Nephron progenitor cell (in vitro differentiated cells): ENCODE results near the gene HSH2D.

Experiments
- DNase-seq: peaks from one replicate; pipeline ENCODE4 v3.0.0; 2021
- H3K27ac Mint-ChIP-seq: 2 replicates; pipeline ENCODE4 v1.8.0; 2021; ENCODE audit warnings: mild to moderate bottlenecking, moderate library complexity, mixed read lengths
- H3K27me3 Mint-ChIP-seq: 2 replicates; pipeline ENCODE4 v1.8.0; 2021; ENCODE audit warnings: mild to moderate bottlenecking, low read depth, mixed read lengths; ENCODE audit not compliant: poor library complexity
- H3K36me3 Mint-ChIP-seq: 2 replicates; pipeline ENCODE4 v1.8.0; 2021; ENCODE audit warnings: low read depth, mixed read lengths
- H3K4me1 Mint-ChIP-seq: 2 replicates; pipeline ENCODE4 v1.8.0; 2021; ENCODE audit warnings: mixed read lengths
- H3K4me3 Mint-ChIP-seq: 2 replicates; pipeline ENCODE4 v1.8.0; 2021; ENCODE audit warnings: mild to moderate bottlenecking, moderate library complexity, mixed read lengths
- H3K9me3 Mint-ChIP-seq: 2 replicates; pipeline ENCODE4 v1.8.0; 2021; ENCODE audit warnings: mild to moderate bottlenecking, moderate library complexity, mixed read lengths
- TF ChIP-seq, protein P1 (sequence below): fragments of 200-600 bp; sonication (generic); IDR thresholded peaks from 2 replicates; pipeline ENCODE4 v1.5.0; 2021; ENCODE audit warnings: antibody characterized with exemption

Gene HSH2D

DNA sequence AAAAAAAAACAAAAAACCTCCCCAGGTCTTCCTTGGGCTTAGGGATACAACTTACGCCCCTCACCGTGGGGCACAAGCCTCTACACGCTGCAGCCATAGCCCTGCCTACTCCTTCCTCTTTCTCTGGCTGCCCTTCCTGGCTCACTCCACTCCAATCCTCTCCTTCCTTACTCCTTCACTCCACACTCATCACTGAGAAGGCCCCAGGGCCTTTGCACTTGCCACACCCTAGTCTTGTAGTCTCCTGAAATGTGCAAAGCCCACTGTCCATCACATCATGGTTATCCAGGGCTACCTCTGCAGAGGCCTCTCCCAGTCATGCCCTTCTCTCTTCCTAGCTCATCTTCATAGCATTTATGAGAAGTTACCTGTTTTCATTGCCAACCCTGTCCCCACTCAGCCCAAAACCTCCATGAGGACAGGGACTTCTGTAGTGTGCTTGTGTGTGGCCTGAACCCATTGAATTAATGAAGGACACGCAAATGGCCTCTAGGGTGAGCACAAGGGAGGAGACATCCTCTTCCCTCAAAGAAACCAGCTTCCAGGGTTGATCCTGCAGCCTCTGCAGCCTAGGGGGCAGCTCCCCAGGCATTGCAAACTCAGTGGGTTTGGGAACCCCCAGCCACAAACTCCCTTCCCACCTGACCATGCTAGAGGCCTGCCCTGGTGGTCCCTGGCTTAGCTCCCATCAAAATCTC is 7.9 kb upstream of the HSH2D start:
- TF ChIP-seq, protein P1, sequence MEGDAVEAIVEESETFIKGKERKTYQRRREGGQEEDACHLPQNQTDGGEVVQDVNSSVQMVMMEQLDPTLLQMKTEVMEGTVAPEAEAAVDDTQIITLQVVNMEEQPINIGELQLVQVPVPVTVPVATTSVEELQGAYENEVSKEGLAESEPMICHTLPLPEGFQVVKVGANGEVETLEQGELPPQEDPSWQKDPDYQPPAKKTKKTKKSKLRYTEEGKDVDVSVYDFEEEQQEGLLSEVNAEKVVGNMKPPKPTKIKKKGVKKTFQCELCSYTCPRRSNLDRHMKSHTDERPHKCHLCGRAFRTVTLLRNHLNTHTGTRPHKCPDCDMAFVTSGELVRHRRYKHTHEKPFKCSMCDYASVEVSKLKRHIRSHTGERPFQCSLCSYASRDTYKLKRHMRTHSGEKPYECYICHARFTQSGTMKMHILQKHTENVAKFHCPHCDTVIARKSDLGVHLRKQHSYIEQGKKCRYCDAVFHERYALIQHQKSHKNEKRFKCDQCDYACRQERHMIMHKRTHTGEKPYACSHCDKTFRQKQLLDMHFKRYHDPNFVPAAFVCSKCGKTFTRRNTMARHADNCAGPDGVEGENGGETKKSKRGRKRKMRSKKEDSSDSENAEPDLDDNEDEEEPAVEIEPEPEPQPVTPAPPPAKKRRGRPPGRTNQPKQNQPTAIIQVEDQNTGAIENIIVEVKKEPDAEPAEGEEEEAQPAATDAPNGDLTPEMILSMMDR, result no peak
- Mint-ChIP-seq H3K4me1 (no peaks in the 10 kb centered on the region), H3K36me3 (peaks cover 47% of the 10 kb centered on the region), H3K4me3 (no peak overlapping the region), H3K27me3 (peaks cover 5% of the 10 kb centered on the region), H3K9me3 (no peaks in the 10 kb centered on the region), H3K27ac (no peak overlapping the region)
- DNase-seq, result no peak

DNA sequence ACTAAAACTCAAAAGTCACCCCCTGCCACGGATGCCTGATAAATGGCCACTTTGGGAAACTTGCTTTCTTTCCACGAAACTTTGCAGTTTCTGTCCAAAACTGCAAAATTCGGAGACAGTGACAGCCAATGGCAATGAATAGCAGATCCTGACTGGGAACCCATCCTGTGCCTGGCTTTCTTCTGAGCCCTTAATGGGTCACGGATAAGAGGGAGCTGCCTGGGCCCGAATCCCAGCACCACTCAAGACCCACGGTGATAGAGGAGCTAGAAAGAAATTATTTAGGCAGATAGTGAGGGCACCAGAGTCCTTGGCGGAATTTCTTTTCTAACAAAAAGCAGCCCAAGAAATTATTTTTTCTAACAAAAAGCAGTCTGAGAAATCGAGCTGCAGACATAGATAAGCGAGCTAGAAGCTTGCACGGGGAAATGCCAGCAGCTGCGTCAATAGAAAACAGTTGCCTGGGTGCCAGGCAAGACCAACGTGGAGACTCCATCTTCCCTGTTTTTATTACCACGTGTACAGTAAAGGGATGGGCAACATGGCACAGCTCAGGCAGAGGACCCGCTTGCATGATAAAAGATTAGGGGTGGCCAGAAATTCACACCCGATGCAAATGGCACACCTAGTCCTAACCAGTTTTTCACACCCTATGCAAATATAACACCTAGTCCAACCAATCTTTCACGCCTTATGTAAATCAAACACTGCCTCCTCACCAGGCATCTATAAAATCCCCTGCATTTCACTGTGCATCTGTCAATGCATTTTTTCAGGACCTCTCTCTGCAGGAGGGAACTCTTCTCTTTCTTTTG is 7.1 kb upstream of the HSH2D start:
- no peak for DNase-seq
- Mint-ChIP-seq H3K27me3 (peaks cover 5% of the 10 kb centered on the region), H3K4me3 (no peak overlapping the region), H3K27ac (no peak overlapping the region), H3K9me3 (no peaks in the 10 kb centered on the region), H3K36me3 (peaks cover 39% of the 10 kb centered on the region), H3K4me1 (no peaks in the 10 kb centered on the region)
- TF ChIP-seq, protein P1, result no peak

DNA sequence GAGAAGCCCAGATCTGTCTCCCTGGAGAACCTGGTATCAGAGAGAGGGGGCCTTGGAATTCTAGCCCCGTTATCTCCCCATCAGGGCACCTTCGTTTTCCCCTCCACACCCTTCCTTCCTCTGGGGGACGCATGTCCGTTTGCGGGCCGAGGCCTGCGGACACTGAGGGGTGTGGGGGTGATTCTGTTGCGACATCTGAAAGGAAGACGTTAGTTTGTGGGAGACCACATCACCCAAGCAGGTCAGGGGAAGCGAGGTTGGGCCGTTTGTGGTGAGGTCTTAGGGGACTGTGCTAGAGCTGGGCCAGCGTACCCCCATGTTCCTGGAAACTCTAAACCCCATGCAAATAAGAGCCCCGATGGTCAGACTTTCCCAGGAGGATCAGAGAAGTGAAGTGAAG is 3.7 kb upstream of the HSH2D start:
- no peaks in the 10 kb centered on the region for H3K4me1 Mint-ChIP-seq
- TF ChIP-seq, protein P1, result no peak
- H3K27ac Mint-ChIP-seq, result no peak overlapping the region
- H3K4me3 Mint-ChIP-seq, result no peak overlapping the region
- peaks cover 5% of the 10 kb centered on the region for H3K36me3 Mint-ChIP-seq
- no peaks in the 10 kb centered on the region for H3K9me3 Mint-ChIP-seq
- DNase-seq, result no peak
- peaks cover 19% of the 10 kb centered on the region for H3K27me3 Mint-ChIP-seq

DNA sequence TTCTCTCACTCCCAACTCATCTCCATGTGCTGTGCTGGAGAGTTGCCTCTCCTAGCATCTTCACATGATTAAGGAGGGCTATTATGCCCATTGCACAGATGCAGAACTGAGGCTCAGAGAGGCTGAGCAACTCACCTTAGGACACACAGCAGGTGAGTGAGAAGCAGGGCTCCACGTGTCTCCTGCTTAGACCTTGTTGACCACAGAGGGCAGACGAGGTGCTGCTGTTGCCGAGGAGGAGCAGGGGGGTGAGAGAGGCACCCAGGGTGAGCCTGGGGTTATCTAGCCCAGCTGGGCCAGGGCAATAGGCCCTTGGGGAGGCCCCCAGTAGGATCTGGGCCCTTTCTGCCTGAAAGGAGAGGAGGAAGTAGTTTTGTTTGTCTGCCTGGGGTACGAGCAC is 2.4 kb upstream of the HSH2D start:
- TF ChIP-seq, protein P1, result no peak
- Mint-ChIP-seq H3K4me1 (no peaks in the 10 kb centered on the region), H3K27ac (peak overlapping the region; percentile 51), H3K27me3 (peaks cover 19% of the 10 kb centered on the region), H3K9me3 (no peaks in the 10 kb centered on the region), H3K36me3 (no peaks in the 10 kb centered on the region), H3K4me3 (no peak overlapping the region)
- no peak for DNase-seq

DNA sequence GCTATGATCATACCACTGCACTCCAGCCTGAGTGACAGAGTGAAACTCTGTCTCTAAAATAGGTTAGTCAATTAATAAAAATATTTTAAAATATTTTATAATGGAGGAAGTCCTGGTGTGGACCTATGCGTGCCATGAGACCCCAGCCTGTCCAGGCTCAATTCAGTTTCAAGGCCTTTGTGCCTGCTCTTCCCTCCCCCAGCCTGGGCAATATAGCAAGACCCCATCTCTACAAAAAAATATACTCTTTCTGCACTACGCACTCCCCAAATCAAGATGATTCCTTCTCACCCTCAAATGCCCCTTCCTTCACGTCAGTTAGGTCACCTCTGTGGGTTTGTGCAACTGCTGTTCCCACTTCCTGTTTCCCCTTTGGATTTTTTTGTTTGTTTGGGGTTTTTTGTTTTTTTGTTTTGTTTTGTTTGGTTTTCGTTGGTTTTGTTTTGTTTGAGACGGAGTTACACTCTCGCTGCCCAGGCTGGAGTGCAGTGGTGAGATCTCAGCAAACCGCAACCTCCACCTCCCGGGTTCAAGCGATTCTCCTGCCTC is 1.4 kb upstream of the HSH2D start:
- Mint-ChIP-seq H3K4me1 (no peaks in the 10 kb centered on the region), H3K27ac (no peak overlapping the region), H3K36me3 (no peaks in the 10 kb centered on the region), H3K27me3 (peaks cover 19% of the 10 kb centered on the region), H3K9me3 (no peaks in the 10 kb centered on the region), H3K4me3 (no peak overlapping the region)
- TF ChIP-seq, protein P1, result no peak
- DNase-seq, result no peak
